Epidermal melanocyte (primary cell): Measurements from ENCODE around the gene MBD3.
"Not testable (repeated sequence)": the region's sequence is repeated elsewhere in the genome, so short reads cannot be mapped to it uniquely, and the experiment has no call there.

Experiments
- DNase-seq: peaks from one replicate; pipeline ENCODE4 v3.0.0; 2011; ENCODE audit warnings: low spot score; ENCODE audit not compliant: insufficient read length

The MBD3 gene, protein sequence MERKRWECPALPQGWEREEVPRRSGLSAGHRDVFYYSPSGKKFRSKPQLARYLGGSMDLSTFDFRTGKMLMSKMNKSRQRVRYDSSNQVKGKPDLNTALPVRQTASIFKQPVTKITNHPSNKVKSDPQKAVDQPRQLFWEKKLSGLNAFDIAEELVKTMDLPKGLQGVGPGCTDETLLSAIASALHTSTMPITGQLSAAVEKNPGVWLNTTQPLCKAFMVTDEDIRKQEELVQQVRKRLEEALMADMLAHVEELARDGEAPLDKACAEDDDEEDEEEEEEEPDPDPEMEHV

GRCh38 chr19:1592755-1593500 lies at the start of gene MBD3:
Gene MBD3 (minus strand): TSS chr19:1592865. CDS start chr19:1592631, 234 bp downstream.
- DNase-seq: peak; percentile 94

DNA sequence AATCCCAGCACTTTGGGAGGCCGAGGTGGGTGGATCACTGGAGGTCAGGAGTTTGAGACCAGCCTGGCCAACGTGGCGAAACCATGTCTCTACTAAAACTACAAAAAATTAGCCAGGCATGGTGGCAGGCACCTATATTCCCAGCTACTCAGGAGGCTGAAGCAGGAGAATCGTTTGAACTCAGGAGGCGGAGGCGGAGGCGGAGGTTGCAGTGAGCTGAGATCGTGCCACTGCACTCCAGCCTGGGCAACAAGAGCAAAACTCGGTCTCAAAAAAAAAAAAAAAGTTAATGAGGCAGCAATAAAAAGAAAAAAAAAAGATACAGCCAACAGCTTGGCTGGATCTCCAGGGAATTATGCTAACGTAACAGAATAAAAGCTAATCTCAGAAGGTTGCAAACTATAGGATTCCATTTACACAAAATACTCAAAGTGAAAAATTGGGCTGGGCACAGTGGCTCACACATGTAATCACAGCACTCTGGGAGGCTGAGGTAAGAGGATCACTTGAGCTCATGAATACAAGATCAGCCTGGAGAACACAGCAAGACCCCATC lies 48.3 kb upstream of the MBD3 start:
- not testable (repeated sequence) for DNase-seq

DNA sequence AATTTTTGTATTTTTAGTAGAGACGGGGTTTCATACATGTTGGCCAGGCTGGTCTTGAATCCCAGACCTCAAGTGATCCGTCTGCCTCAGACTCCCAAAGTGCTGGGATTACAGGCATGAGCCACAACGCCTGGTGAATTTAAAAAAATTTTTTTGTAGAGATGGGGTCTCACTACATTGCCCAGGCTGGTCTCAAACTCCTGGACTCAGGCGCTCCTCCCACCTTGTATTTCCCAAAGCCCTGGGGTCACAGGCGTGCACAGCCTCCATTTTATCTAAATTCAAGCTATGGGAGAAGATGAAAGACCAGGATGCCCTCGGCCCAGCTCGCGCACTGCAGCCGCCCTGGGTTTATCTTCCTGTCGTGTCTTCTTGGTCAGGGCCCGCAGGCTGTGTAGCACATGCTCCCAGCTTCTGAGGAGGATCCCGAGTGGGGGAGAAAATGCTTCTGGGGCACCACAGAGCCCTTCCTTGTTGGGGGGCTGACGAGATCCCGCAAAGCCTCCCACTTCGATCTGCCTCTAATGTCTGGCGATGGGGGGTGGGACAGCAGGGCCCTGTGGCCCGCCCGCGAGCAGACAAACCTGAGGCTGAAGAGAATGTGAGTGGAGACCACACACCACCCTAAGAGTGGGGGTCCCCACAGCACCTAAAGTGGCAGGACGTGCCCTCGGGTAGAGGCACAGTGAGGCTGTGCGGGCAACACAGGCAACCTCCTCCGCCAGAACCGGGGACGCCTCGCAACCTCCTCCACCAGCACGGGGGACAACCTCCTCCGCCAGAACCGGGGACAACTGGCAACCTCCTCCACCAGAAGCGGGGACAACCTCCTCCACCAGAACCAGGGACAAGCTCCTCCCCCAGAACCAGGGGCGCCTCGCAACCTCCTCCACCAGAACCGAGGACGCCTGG lies 43.9 kb upstream of the MBD3 start:
- no peak for DNase-seq

- DNase-seq: no peak
Observed at GRCh38 chr19:1634938-1635243, 42.2 kb upstream of the MBD3 start.

DNA sequence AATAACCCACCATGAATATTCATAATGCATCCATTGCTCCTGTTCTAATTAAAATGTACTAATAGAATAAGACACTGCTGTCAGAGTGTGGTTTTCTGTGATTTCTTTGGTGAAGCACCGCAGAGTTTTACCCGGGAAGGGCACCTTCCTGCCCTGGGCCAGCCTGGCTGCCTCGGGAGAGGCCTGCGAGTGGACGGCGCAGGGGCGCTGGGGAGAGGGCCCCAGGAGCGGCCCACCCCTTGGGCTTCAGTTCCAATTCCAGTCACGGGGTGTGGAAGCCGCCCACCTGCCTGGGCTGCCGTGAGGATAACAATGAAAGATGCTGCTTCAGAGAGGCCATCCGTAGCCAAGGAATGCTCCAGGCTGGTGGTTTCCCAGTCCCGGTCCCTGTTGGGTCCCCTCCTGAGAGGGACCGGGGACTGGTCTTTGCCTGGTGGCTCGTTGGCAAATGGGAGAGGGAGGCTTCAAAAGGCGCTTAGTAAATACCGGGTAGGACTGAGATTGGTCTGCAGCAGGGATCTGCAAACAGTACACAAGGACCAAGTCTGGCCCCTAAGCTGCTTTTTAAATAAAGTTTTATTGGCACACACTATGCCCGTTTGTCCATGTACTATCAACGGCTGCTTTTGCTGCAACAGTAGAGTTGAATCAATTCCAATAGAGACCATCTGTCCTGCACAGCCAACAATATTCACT lies 41.7 kb upstream of the MBD3 start:
- no peak for DNase-seq

GRCh38 chr19:1633269-1633826 lies 40.7 kb upstream of the MBD3 start:
- no peak for DNase-seq

DNA sequence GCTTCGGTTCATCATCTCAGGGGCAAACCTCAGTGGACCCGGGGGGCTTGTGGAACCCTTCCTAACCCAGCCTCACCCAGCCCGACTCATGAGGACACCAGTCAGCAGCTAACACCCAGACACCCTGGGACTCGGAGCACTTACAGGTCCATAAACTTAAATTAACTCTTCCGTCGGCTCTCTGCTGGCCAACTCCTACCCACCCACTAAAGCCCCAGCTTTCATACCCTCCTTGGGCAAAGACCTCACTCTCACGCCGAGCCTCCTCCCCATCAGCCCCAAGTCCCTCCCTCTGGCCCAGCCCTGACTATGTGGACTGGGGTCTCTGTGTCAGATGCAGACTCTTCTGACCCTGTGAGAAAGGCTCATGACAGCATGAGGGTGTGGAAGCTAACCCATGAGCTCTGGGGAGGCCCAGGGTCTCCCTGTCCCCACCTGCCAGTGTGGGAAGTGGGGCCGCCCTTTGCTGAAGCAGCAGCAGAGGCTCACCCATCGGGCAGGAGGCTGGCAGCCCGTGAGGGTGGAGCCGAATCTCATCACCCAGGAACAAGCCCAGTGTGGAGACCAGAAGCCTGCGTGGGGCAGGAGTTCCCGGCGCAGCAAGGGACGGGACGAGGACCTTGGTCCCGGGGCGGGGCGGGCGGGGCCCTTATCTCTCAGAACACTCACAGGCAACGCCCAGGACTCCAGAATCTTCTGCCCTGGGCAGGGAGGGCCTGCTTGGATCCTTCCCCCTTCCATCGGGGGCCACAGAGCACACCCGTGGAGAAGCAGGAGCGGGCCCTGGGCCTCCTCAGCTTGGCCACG lies 40.0 kb upstream of the MBD3 start:
- no peak for DNase-seq

GRCh38 chr19:1631557-1632100 lies 39.0 kb upstream of the MBD3 start:
- DNase-seq: no peak

- no peak for DNase-seq
Observed at GRCh38 chr19:1630811-1631210, 38.1 kb upstream of the MBD3 start.

DNA sequence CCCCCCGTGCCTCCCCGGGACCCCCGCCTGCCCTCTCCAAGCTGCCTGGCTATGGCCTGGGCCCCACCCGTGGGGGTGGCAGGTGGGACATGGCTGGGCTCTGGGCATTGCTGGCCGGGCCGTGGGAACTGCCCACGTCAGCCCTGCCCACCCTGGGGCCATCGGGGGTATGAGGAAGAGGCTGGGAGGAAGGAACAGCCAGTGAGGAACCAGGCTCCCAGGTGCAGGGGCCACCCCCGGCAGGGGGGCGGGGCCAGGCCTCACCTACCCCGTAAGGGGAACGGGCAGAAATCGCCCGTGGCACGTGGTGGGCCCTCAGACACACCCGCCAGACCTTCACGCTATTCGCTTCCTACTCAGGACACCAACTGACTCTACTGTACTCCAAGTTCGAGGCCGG lies 37.3 kb upstream of the MBD3 start:
- no peak for DNase-seq

DNA sequence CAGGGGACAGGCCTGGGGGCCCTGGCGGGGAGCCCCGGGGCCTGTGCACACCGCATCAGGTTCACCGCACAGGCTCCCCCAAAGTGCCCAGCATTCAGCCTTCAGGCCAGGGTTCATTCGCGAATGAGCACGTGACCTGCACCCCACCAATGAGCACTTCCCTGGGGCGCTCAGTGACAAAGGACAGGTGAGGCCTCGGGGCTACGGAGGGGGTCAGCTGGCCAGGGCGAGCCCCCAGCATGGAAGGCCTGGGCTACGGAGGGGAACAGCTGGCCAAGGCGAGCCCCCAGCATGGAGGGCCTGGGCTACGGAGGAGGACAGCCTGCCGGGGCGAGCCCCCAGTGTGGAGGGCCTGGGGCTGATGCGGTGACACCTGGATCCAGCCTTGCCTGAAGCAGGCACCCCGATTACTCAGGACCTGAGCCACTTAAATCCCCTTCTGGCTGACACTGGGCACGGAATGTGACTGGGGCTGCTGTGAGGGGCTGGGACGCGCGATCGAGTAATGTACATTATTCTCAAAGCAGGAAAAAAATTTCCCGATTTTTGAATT lies 36.7 kb upstream of the MBD3 start:
- DNase-seq: no peak

GRCh38 chr19:1627194-1627593 lies 34.5 kb upstream of the MBD3 start:
- DNase-seq: no peak

GRCh38 chr19:1626417-1627010 lies 33.8 kb upstream of the MBD3 start:
- no peak for DNase-seq

- DNase-seq: peak; percentile 81
Observed at GRCh38 chr19:1624458-1624857, 31.8 kb upstream of the MBD3 start.

DNA sequence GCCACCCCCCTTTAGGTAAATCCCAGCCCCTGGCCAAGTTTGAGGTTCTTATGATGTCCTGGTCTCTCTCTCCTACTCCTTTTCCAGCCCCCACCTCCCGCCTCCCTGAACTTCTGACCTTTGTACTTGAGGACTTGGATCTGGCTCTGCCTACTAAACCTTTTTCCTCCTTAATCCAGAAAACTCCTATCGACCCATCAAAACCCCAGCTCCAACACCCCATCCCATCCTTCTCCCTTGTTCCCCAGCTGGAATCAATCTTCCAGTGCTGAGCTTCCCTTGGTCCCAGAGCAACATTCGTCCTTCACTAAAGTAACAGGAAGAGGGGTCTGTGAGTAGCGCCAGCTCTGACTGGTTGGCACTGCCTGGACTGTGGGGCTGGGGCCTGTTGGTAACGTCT lies 29.9 kb upstream of the MBD3 start:
- no peak for DNase-seq

DNA sequence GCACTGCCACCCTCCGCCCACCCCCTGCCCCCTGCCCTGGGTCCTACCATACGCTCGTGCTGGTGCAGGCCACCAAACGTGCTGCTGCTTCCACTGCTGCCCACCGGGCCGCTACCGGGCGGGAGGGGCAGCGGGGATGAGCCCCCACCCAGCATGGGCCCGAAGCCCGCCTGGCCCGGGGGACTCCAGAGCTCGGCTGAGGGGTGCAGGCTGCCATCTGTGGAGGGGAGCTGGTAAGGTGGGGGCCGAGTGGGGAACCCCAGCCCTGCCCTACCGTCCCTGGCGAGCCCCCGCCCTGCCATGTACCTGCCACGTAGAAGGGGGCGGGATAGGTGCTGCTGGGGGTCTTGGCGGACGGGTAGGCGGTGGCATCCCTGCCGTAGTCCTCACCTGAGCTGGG lies 29.3 kb upstream of the MBD3 start:
- DNase-seq: no peak

DNA sequence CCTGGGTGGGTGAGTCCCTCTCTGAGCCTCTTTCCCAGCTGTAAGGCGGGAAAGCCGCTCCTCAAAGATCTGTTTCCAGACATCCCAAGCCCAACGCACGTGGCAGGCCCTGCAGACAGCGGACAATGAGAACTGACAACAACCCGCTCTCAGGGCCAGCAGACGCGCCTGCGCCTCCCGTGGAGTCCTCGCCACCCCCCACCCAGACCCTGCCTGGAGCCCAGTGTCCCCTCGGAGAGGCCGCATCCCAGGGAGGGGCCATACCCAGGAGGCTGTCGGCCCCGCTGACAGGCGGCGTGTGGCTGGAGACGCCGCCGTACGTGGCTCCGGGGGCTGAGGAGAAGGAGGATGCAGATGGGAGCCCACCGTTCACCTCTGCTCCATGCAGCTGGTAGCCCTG lies 28.9 kb upstream of the MBD3 start:
- DNase-seq: no peak

GRCh38 chr19:1621021-1621420 lies 28.4 kb upstream of the MBD3 start:
- no peak for DNase-seq

GRCh38 chr19:1620502-1620901 lies 27.8 kb upstream of the MBD3 start:
- DNase-seq: no peak
